ENCODE results near the gene SLC38A3.

- TF ChIP-seq ZBTB7A (IDR thresholded peaks at IDR 0.05; ENCODE audit: low read depth): no peak
- TF ChIP-seq YY1 (IDR thresholded peaks at IDR 0.05; ENCODE audit: low read depth): no peak
- no peak for TF ChIP-seq USF1 (IDR thresholded peaks at IDR 0.05)
- TF ChIP-seq FOXM1 (IDR thresholded peaks at IDR 0.05; ENCODE audit: borderline replicate concordance, low read depth): no peak
- no peak for TF ChIP-seq EP300 (IDR thresholded peaks at IDR 0.05; ENCODE audit: borderline replicate concordance)
- no peak for TF ChIP-seq EGR1 (IDR thresholded peaks at IDR 0.05)
- no peak for TF ChIP-seq RAD21 (IDR thresholded peaks at IDR 0.05; ENCODE audit: low read depth)
- TF ChIP-seq CREB1 (IDR thresholded peaks at IDR 0.05; ENCODE audit: low read depth): no peak
- TF ChIP-seq MAX (IDR thresholded peaks at IDR 0.05): no peak
- no peak for TF ChIP-seq REST (IDR thresholded peaks at IDR 0.05; ENCODE audit: low read depth)
Measured at GRCh38 chr3:50243543-50243895, 38.4 kb downstream of the SLC38A3 start.
